ENCODE measurements around the gene HSP90AB1. TPM values are rescaled to one million over a fixed set of nuclear protein-coding genes. Genes with fewer than 3 reads are reported as not detected.

The HSP90AB1 gene
- polyA plus RNA-seq, 4 donors = 1,095 to 1,303 (median 1,164) TPM

- DNase-seq (ENCODE audit: low read depth in 4 of 4, low spot score in 2 of 4) = no peak
Observed at GRCh38 chr6:44302856-44303255, 56.0 kb downstream of the HSP90AB1 start.

Other genes with a start within 250 kb of the HSP90AB1 start
- gene MRPL14, start 119.6 kb upstream of the HSP90AB1 start, polyA plus RNA-seq (ENCODE audit: insufficient read length in 4 of 4) = 10 to 100 TPM; 37.1 to 60.1 (median 43.3) TPM
- 10 to 100 TPM; 28.7 to 42.4 (median 33.0) TPM for gene TMEM63B, start 119.5 kb upstream of the HSP90AB1 start, polyA plus RNA-seq (ENCODE audit: insufficient read length in 4 of 4)
- under 1 TPM in 3 of 4 donors, not detected in 1; 0.14 to 0.38 (median 0.16) TPM for gene CAPN11, start 88.3 kb upstream of the HSP90AB1 start, polyA plus RNA-seq (ENCODE audit: insufficient read length in 4 of 4)
- 1 to 10 TPM in 1 of 4 donors, under 1 TPM in 3; 0.38 to 1.0 (median 0.57) TPM for gene MYMX, start 30.2 kb upstream of the HSP90AB1 start, polyA plus RNA-seq (ENCODE audit: insufficient read length in 4 of 4)
- 10 to 100 TPM; 34.1 to 37.4 (median 35.7) TPM for gene SLC29A1, start 23.5 kb upstream of the HSP90AB1 start, polyA plus RNA-seq (ENCODE audit: insufficient read length in 4 of 4)
- gene SLC35B2, start 10.4 kb downstream of the HSP90AB1 start, polyA plus RNA-seq (ENCODE audit: insufficient read length in 4 of 4) = 10 to 100 TPM; 48.9 to 68.1 (median 58.1) TPM
- gene NFKBIE, start 18.4 kb downstream of the HSP90AB1 start, polyA plus RNA-seq (ENCODE audit: insufficient read length in 4 of 4) = 10 to 100 TPM in 2 of 4 donors, 1 to 10 TPM in 2; 9.1 to 14.1 (median 11.1) TPM
- gene TMEM151B, start 23.3 kb downstream of the HSP90AB1 start, polyA plus RNA-seq (ENCODE audit: insufficient read length in 4 of 4) = 1 to 10 TPM in 2 of 4 donors, under 1 TPM in 2; 0.41 to 1.4 (median 0.98) TPM
- 10 to 100 TPM; 12.2 to 23.5 (median 16.9) TPM for gene AARS2, start 66.2 kb downstream of the HSP90AB1 start, polyA plus RNA-seq (ENCODE audit: insufficient read length in 4 of 4)
- not detected for gene SPATS1, start 95.5 kb downstream of the HSP90AB1 start, polyA plus RNA-seq (ENCODE audit: insufficient read length in 4 of 4)
- gene CDC5L, start 140.6 kb downstream of the HSP90AB1 start, polyA plus RNA-seq (ENCODE audit: insufficient read length in 4 of 4) = 10 to 100 TPM; 36.6 to 45.0 (median 40.7) TPM

Measured in left renal cortex interstitium (tissue), 4 donors.